Dedifferentiated amniotic fluid mesenchymal stem cell (primary cell): ENCODE data around the gene WNT5B.
A peak's percentile ranks its signal among the peaks of the same experiment; 100 is the strongest.

Experiments used
- DNase-seq: peaks from one replicate; pipeline ENCODE4 v3.0.0-alpha.2; 2016; ENCODE audit errors: extremely low spot score

The WNT5B gene

GRCh38 chr12:1650978-1651361 lies 21.9 kb downstream of the WNT5B start:
- DNase-seq = no peak

GRCh38 chr12:1651946-1652345 lies 22.9 kb downstream of the WNT5B start:
- no peak for DNase-seq

DNA sequence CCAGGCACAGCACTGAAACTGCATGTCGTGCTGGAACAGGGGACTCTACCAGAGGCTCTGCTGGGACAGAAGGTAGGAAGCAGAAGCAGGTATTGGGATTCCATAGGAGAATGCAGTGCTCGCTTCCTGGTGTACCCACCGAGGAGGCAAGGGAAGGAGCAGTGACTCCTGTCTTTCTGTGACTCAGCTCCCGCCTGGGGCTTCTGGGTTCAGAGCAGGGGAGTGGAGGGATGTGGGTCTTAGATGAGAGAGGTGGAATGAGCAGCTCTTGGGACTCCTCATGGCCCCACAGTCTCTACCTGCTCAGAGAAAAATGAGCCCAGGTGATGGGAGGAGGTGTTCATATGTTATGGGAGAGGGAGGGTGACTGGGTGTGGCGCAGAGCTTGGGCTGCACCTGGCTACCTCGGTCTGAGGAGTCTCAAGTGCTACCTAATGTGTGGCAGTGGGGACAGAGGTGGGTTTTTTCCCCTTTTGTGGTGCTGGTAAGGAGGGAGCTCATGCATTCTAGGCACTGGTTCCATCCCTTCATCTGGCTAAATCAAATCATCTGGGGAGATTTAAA lies 26.3 kb downstream of the WNT5B start:
- DNase-seq = no peak

DNA sequence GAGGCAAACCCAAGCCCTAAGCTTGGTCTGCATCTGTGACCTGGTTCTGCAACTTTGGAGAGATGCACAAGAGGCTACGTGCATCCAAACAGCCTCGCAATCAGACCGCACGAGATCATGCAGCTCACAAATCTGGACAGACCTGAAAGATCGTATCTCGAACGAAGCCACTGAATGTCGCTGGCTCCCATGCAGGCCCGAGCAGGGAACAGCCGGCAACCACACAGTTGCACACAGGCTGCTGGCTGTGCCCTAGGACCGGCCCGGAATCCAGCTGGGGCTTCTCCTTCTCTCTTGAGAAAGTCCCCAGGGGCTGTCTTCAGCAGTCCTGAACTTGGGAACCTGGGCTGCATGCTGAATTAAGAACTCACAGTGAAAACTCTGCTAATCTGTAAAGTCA lies 27.9 kb downstream of the WNT5B start:
- DNase-seq = no peak

- no peak for DNase-seq
Observed at GRCh38 chr12:1657688-1658087, 28.7 kb downstream of the WNT5B start.

DNA sequence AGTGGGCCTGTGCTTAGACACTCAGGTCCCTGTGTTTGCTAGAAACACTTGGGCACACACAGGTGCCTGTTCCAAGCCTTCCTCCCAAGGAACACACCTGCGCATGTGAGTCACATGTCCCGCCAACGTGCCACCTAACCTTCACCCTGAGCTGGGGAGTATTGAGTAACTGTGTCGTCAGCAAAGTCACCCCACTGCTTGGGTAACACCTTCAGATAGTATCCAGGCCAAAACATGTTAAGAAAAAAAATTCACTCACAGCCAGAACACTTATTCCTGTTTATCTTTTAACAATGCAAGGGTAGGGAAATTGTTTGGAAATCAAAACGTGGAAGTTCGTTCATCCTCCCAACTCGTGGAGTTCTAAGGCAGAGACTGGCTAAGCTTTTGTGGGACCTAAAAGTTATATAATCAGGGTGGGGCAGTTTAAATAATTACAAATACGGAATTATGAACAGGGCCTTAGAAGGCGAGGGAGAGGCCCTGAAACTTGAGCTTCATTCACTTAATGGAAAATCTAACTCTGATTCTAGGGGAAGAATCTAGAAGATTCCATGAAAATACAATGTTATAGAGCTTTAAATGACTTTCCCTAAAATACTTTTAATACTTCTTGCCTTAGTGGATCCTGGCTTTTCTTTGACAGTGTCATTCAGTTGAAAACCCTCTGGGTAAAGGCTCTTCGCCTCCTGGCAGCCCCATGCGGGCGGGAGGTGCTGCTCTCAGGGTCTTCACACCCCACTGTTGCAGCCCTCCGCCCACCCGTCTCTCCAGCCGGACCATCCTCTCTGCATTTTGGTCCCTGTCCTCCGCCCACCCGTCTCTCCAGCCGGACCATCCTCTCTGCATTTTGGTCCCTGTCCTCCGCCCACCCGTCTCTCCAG lies 31.5 kb downstream of the WNT5B start:
- no peak for DNase-seq

GRCh38 chr12:1661553-1662335 lies 32.7 kb downstream of the WNT5B start:
- peak; percentile 87 for DNase-seq

DNA sequence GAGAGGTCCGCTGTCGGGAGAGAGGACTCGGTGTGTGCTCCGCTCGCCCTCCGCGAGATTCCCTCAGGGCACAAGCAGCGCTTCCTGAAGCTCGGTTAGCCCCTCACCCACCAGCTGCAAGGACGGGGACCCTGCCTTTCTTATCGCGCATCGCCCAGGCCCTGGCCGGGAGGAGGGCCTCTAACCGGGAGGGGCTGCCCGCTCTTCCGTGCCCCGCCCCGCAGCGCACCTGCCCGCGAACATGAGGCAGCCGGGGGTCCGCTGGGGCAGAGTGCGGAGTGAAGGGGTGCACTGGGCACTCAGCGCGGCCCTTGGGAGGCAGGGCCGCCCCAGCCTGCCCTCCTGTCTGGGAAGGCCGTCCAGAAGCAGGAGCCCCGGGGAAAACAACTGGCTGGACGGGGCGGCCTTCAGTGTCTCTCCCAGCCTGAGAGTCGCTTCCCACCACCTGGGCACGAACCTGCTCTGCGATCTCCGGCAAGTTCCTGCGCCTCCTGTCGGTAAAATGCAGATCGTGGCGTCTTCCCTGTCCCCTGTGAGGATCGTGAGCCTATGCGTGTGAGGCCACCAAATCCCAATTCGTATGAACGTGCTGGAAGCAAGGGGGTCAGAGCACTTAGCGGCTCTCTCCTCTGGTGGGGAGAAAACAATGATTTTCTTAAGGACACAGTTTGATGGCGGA lies 33.9 kb downstream of the WNT5B start:
- DNase-seq = no peak

GRCh38 chr12:1663440-1664132 lies 34.6 kb downstream of the WNT5B start:
- no peak for DNase-seq

DNA sequence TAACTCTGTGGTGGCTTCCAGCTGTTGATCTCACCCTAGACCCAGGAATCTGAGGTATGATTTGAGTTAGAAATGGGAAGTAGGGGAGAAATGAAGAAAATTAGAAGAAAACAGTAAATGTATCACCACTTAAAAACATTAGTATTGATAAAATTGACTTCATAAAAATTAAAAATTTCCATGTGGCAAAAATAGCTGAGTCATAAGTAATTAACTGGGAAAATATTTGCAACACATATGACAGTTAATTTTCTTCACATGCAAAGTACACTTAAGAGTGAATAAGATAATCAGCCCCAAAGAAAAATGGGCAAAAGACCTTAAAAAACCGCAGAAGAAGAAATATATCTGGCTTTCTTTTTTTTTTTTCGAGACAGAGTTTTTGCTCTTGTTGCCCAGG lies 36.3 kb downstream of the WNT5B start:
- no peak for DNase-seq

DNA sequence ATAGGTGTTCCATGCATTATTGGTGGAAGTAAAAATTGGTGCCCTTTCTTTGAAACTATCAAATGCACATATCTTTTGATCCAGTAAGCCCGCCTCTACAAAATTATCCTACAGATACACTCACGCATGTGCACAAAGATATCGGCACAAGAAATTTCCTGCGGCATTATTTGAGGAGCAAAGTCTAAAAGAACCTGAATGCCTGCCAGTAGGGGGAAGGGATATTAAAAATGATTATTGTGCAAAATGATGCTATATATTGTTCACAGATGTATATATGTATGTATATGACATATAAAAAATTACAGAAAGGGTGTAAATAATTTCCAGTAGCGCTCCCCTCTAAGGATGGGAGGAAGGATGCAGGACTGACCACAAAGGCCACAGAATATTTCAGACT lies 37.2 kb downstream of the WNT5B start:
- no peak for DNase-seq

GRCh38 chr12:1666685-1667162 lies 37.7 kb downstream of the WNT5B start:
- DNase-seq = no peak

DNA sequence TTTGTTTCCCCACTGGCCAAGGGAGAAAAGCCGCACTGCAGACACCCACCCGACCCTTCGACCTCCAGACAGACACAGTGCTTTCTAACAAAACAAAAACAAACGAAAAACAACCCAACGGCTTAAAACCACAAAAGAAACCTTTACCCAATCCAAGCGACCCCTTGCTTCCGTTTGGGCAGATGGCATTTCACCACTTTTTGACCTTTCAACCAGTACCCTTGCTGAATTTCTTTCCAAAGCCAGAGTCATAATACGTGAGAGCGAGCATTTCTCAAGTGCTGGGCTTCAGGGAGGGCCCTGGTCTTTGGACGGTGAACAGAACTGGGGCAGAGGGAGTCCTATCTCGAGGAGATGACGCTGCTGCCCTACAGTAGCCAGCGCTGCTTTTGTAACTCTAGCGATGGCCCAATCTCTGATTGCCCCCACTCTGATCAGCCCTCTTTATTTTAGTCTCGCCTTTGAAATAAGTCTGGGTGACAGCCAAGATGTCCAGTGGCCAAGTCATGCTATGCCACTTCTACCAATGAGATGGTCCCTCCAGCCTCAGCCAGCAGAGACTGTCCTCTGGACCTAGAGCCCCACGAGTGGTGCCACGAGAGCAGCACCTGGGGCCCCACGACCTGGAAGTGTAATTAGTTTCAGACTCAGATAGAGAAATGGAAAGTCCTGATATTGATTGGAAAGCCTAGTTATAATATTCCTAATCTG lies 40.0 kb downstream of the WNT5B start:
- DNase-seq = no peak

DNA sequence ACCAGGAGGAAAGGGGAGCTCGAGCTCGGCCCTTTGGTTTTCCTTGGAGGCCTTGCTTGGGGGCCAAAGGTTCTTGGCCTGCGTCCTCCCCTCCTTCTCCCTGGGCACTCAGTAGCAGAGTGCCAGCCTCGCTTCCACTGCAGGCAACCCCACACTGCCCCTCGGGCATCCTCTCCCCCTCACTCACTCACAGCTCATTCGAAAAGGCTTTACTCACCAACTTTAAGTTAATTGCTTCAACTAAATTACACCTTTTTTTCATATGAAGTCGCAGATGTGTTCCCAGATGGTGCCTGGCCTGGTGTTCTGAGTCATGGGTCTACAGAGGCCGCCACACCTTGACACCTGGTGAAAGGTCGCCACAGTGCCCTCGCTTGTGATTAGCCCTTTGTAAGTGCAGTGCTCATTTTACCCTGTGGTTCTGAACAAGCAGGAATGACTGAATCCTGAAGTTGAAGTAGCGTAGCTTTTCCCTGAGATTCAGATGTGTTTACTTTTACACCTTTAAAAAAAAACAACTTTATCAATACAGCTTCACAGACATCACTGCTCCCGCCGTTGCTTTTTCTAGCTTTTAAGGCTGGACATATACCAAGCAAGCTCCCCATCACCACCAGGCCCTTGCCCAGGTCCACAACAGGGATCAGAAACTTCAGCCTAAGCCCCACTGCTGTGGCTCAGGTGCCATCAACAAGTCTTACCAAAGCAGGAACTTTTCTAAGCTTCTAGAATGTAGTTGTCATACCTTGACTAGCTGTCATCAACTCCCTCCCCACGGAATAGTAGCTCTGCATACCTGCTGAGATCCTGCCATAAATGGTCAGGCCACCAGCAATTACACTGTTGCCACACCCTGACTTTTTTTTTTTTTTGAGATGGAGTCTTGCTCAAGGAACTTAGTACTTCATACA lies 41.6 kb downstream of the WNT5B start:
- no peak for DNase-seq

- no peak for DNase-seq
Observed at GRCh38 chr12:1676043-1676442, 47.0 kb downstream of the WNT5B start.

- no peak for DNase-seq
Observed at GRCh38 chr12:1680804-1681492, 51.9 kb downstream of the WNT5B start.

- DNase-seq = no peak
Observed at GRCh38 chr12:1681493-1681807, 52.4 kb downstream of the WNT5B start.

GRCh38 chr12:1688086-1688710 lies 59.2 kb downstream of the WNT5B start:
- DNase-seq = no peak
